SH-SY5Y (cell line): Measurements from ENCODE around the gene FAAH2.

Source experiments
- GATA2 ChIP-seq: IDR thresholded peaks from 2 replicates; pipeline ENCODE4 v1.6.1; 2011; ENCODE audit warnings: mild to moderate bottlenecking, low read depth, low read length
- GATA3 ChIP-seq: IDR thresholded peaks from 2 replicates; pipeline ENCODE4 v1.6.1; 2011; ENCODE audit warnings: low read depth, mild to moderate bottlenecking, low read length, moderate library complexity

- TF ChIP-seq GATA2 (no peak), GATA3 (no peak)
Observed at GRCh38 chrX:57379296-57379695, 92.8 kb downstream of the FAAH2 start.
